NT2/D1 (cell line): ENCODE measurements around the gene SRRM2.

Source experiments
- DNase-seq: peaks from one replicate; pipeline ENCODE4 v3.0.0-alpha.2; 2011; ENCODE audit warnings: low read depth, low spot score
- H3K27me3 ChIP-seq: 2 replicates; pipeline ENCODE4 v1.6.0; 2011; ENCODE audit warnings: mild to moderate bottlenecking; ENCODE audit not compliant: insufficient read length, insufficient read depth
- H3K36me3 ChIP-seq: 2 replicates; pipeline ENCODE4 v1.6.1; 2011; ENCODE audit warnings: mild to moderate bottlenecking, low read length, mixed read lengths; ENCODE audit not compliant: insufficient read depth, insufficient read length
- H3K4me1 ChIP-seq: 2 replicates; pipeline ENCODE4 v1.5.1; 2011; ENCODE audit not compliant: insufficient read depth, insufficient read length
- H3K4me3 ChIP-seq: 2 replicates; pipeline ENCODE4 v1.5.1; 2011; ENCODE audit warnings: low read depth; ENCODE audit not compliant: insufficient read length
- H3K9ac ChIP-seq: 2 replicates; pipeline ENCODE4 v1.6.0; 2011; ENCODE audit warnings: low read depth; ENCODE audit not compliant: insufficient read length
- H3K9me3 ChIP-seq: 2 replicates; pipeline ENCODE4 v1.5.1; 2011; ENCODE audit warnings: mild to moderate bottlenecking, low read length; ENCODE audit not compliant: insufficient read depth
- SUZ12 ChIP-seq: IDR thresholded peaks from 2 replicates; pipeline ENCODE4 v1.6.1; 2011; ENCODE audit not compliant: insufficient read length, insufficient read depth; ENCODE audit errors: extremely low read depth
- YY1 ChIP-seq: IDR thresholded peaks from 2 replicates; pipeline ENCODE4 v1.6.1; 2011; ENCODE audit not compliant: insufficient read length, insufficient read depth
- ZNF274 ChIP-seq: IDR thresholded peaks from 2 replicates; pipeline ENCODE4 v1.6.1; 2011; ENCODE audit warnings: mild to moderate bottlenecking, low read depth, low read length

The SRRM2 gene

DNA sequence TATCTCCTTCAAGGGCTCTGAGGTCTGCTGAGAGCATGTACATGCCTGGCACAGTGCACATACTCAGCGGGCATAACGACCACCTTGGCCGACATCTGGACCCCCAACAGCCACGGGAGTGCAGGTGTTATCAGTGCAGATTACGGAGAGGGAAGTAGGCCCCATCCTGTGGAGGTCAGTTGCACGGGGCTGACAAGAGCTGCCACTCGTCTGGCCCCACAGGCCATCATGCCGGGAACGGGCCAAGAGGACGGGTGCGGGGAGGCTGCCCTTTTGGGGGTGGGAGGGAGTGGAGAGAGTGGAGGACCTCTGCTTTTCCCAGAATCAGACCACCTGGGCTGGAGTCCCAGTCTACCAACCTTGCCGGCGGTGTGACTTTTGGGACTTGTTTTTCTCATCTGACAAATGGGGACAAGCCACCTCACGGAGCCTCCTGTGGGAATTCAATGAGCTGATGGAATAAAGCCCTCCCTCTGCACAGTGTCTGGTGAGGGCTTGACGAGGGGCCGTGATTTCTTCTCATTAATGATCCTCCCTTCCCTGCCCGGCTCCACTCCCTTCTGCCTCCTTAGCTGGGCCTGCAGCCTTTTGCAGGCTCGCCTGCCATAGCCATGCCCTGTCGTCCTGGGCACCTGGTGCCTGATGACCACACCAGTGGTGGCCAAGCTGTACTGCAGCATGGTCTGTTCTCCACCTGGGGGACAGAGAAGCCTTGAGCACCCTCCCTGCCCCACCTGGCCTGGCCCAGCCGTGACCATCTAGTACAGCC is 30.3 kb downstream of the SRRM2 start:
- DNase-seq = no peak
- no peak overlapping the region for H3K4me3 ChIP-seq
- H3K9me3 ChIP-seq = no peaks in the 10 kb centered on the region
- H3K36me3 ChIP-seq = no peaks in the 10 kb centered on the region
- H3K4me1 ChIP-seq = peaks cover 35% of the 10 kb centered on the region
- H3K9ac ChIP-seq = no peak overlapping the region
- TF ChIP-seq SUZ12 = no peak
- no peak for TF ChIP-seq YY1
- no peak for TF ChIP-seq ZNF274
- no peaks in the 10 kb centered on the region for H3K27me3 ChIP-seq

- Histone ChIP-seq H3K4me1 (peaks cover 32% of the 10 kb centered on the region), H3K4me3 (no peak overlapping the region), H3K27me3 (no peaks in the 10 kb centered on the region), H3K9me3 (no peaks in the 10 kb centered on the region), H3K36me3 (no peaks in the 10 kb centered on the region), H3K9ac (no peak overlapping the region)
- no peak for DNase-seq
- TF ChIP-seq YY1 = no peak
These were observed 31.3 kb downstream of the SRRM2 start for GRCh38 chr16:2783581-2784357.

DNA sequence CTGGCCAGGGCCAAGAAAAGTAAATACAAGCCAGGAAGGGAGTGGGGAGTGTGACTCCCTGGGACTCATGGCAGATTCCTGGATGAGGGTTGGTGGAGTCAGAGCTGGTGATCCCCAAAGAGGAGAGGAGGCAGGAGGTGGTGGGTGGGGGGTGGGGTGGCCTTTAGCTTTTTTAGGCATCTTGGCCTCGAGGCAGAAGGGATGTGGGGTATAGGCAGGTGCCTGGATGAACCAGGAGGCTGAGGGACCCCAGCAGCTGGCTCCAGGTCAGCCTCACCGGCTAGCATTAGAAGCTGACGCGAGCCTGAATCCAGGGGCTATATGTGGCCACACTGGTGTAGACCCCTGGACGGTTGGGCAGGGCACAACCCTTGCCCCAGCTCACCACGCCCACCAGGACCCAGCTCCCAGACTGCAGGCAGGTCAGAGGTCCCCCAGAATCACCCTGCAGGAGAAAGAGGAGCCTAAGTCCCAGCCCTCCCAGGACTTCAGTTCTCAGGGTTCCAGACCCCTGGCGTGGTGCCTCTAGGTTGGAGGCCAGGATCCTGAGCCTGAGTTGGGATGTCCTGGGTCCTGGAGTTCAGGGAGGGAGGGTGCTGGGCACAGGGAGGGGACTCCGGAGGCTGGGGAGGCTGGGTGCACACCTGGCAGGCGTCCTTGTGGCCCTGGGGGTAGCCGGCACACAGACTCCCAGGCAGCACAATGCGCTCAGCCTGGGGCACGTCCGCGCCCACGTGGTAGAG is 32.1 kb downstream of the SRRM2 start:
- H3K27me3 ChIP-seq = no peaks in the 10 kb centered on the region
- no peaks in the 10 kb centered on the region for H3K9me3 ChIP-seq
- no peak overlapping the region for H3K4me3 ChIP-seq
- TF ChIP-seq YY1 (no peak), ZNF274 (no peak)
- no peak for DNase-seq
- no peaks in the 10 kb centered on the region for H3K36me3 ChIP-seq
- peaks cover 25% of the 10 kb centered on the region for H3K4me1 ChIP-seq
- H3K9ac ChIP-seq = no peak overlapping the region

DNA sequence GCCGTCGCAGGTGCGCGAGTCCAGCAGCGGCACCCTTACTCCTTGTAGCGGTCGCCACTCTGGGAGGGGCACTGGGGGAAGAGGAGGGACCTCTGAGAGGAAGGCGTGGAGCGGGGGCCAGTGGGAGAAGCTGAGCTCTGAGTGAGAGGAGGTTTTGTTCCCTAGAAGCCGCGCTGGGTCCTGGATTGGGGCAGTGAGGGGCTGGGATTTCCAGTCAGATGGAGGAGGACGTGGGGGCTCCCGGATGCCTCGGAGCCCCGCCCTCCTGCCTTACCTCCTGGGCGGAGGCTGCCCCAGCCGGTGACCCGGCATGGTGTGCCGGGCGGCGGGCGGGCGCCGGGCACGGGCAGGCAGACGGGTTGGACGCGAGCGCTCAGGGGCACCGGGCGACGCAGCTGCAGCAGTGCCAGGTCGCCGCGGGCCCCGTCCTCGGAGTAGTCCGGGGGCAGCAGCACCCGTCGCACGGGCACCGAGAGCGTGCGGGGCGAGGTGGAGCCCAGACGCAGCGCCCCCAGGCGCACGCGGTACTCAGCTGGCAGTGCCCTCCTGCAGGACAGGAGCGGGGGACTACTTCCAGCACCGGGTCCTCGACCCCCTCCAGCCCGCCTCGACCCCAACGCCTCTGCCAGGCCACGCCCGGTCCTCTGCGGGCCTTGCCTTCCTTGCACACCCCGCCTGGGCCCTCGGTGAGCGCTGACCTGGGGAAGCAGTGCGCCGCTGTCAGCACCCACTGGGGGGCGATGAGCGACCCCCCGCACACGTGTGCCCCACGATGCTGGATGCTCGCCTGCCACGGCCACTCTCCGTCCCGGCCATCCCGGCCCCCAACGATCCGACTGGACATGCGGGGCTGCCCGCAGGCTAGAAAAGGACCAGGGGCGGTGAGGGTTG is 32.9 kb downstream of the SRRM2 start:
- H3K36me3 ChIP-seq = no peaks in the 10 kb centered on the region
- DNase-seq = no peak
- peaks cover 24% of the 10 kb centered on the region for H3K4me1 ChIP-seq
- no peaks in the 10 kb centered on the region for H3K9me3 ChIP-seq
- H3K27me3 ChIP-seq = no peaks in the 10 kb centered on the region
- TF ChIP-seq ZNF274 (no peak), YY1 (no peak), SUZ12 (no peak)
- no peak overlapping the region for H3K9ac ChIP-seq
- H3K4me3 ChIP-seq = no peak overlapping the region

DNA sequence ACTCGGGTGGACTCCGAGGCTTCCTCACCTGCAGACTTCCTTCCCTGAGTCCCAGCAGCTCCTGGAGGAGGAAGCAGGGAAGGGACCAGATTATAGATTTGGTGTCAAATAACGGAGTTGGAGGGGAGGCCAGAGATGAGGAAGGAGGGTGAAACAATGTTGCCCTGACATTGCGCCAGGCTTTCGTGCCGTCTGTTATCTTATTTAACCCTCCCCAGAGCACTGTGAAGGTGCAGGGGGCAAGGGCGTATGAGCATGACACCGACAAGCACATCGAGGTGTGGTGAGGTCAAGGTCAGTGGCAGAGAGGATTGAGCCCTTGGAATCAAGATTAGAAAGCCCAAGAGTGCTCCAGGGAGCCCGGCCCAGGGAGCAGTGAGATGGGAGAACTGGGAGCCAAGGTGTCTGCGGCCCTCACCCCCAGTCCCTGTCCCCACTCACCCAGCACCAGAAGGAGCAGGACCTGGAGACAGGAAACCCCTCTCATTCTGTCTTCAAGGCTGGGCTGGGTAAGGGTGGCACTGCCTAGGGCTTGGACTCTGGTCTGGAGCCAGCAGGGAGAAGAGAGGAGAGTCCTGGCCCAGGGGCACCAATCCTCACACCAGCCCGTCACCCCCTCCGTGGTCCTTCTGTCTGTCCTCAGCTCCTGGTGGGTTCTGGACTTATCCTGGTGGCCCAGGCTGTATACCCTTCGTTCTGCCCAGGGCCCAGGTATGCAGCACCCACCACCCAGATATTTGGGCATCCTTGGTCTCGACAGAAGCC is 33.8 kb downstream of the SRRM2 start:
- TF ChIP-seq YY1 (no peak), ZNF274 (no peak), SUZ12 (no peak)
- Histone ChIP-seq H3K36me3 (no peaks in the 10 kb centered on the region), H3K27me3 (no peaks in the 10 kb centered on the region), H3K9me3 (no peaks in the 10 kb centered on the region), H3K4me1 (peaks cover 19% of the 10 kb centered on the region), H3K4me3 (no peak overlapping the region), H3K9ac (peak overlapping the region; percentile 57)
- DNase-seq = no peak

GRCh38 chr16:2786826-2787151 is 34.4 kb downstream of the SRRM2 start:
- DNase-seq = no peak
- Histone ChIP-seq H3K9ac (no peak overlapping the region), H3K27me3 (no peaks in the 10 kb centered on the region), H3K4me1 (peaks cover 19% of the 10 kb centered on the region), H3K9me3 (no peaks in the 10 kb centered on the region), H3K36me3 (no peaks in the 10 kb centered on the region), H3K4me3 (no peak overlapping the region)
- TF ChIP-seq YY1 (no peak), ZNF274 (no peak), SUZ12 (no peak)
